Esophagus muscularis mucosa (tissue), 3 donors: ENCODE data around the gene DNAH11.

Source experiments
- CTCF ChIP-seq, 3 experiments: fragments of 200-600 bp in 2 of 3; fragments of 450-650 bp in 1 of 3; sonication (generic) in 2 of 3; IDR thresholded peaks; one replicate each; pipeline ENCODE4 v1.5.1; 2017 to 2019; ENCODE audit warnings: antibody characterized with exemption in 3 of 3, mild to moderate bottlenecking in 2 of 3, moderate library complexity in 1 of 3
- POLR2A ChIP-seq: fragments of 450-650 bp; IDR thresholded peaks from one replicate; pipeline ENCODE4 v1.6.1; 2017; ENCODE audit warnings: antibody characterized with exemption, moderate library complexity, mild to moderate bottlenecking, low read depth
- POLR2AphosphoS5 ChIP-seq, 2 donors: sonication (generic); formaldehyde crosslinking; IDR thresholded peaks; one replicate each; pipeline ENCODE4 v1.6.1; 2017; ENCODE audit warnings: antibody characterized with exemption in 2 of 2

GRCh38 chr7:21887353-21887752 is 344.5 kb downstream of the DNAH11 start:
- no peak for TF ChIP-seq CTCF (IDR thresholded peaks at IDR 0.05)
- no peak for TF ChIP-seq POLR2AphosphoS5 (IDR thresholded peaks at IDR 0.05)
- TF ChIP-seq POLR2A = no peak
